Measurements from ENCODE around the gene ALKBH4.

Gene ALKBH4

GRCh38 chr7:102472126-102473041, 7.7 kb upstream of the ALKBH4 start:
- H3K4me1 Mint-ChIP-seq: no peaks in the 10 kb centered on the region
- H3K4me3 Mint-ChIP-seq: no peak overlapping the region
- no peaks in the 10 kb centered on the region for H3K9me3 Mint-ChIP-seq
- H3K27ac Mint-ChIP-seq (ENCODE audit: low read depth): peak overlapping the region; percentile 83
- no peak for ATAC-seq (replicated peaks; ENCODE audit: extremely low read depth, poor library complexity, severe bottlenecking)
- no peaks in the 10 kb centered on the region for H3K27me3 Mint-ChIP-seq
- H3K36me3 Mint-ChIP-seq (ENCODE audit: insufficient read depth): peaks cover 19% of the 10 kb centered on the region
- no peak for DNase-seq (ENCODE audit: low spot score in 2 of 2)

- no peaks in the 10 kb centered on the region for H3K9me3 Mint-ChIP-seq
- DNase-seq (ENCODE audit: low spot score in 2 of 2): no peak
- H3K27ac Mint-ChIP-seq (ENCODE audit: low read depth): peak overlapping the region; percentile 83
- no peak for ATAC-seq (replicated peaks; ENCODE audit: extremely low read depth, poor library complexity, severe bottlenecking)
- no peak overlapping the region for H3K4me3 Mint-ChIP-seq
- H3K4me1 Mint-ChIP-seq: peaks cover 3% of the 10 kb centered on the region
- H3K36me3 Mint-ChIP-seq (ENCODE audit: insufficient read depth): peaks cover 25% of the 10 kb centered on the region
- no peaks in the 10 kb centered on the region for H3K27me3 Mint-ChIP-seq
Measured at GRCh38 chr7:102471791-102472125, 7.1 kb upstream of the ALKBH4 start.

- DNase-seq (ENCODE audit: low spot score in 2 of 2) (no peak), ATAC-seq (replicated peaks; ENCODE audit: extremely low read depth, poor library complexity, severe bottlenecking) (no peak)
- peaks cover 29% of the 10 kb centered on the region for H3K36me3 Mint-ChIP-seq (ENCODE audit: insufficient read depth)
- H3K27ac Mint-ChIP-seq (ENCODE audit: low read depth): no peak overlapping the region
- no peaks in the 10 kb centered on the region for H3K27me3 Mint-ChIP-seq
- no peaks in the 10 kb centered on the region for H3K9me3 Mint-ChIP-seq
- H3K4me1 Mint-ChIP-seq: peaks cover 10% of the 10 kb centered on the region
- H3K4me3 Mint-ChIP-seq: no peak overlapping the region
Measured at GRCh38 chr7:102469972-102470825, 5.5 kb upstream of the ALKBH4 start.

- Mint-ChIP-seq H3K27me3 (no peaks in the 10 kb centered on the region), H3K4me3 (no peak overlapping the region), H3K9me3 (no peaks in the 10 kb centered on the region), H3K4me1 (peaks cover 12% of the 10 kb centered on the region), H3K36me3 (ENCODE audit: insufficient read depth) (peaks cover 31% of the 10 kb centered on the region), H3K27ac (ENCODE audit: low read depth) (peak overlapping the region; percentile 55)
- no peak for DNase-seq (ENCODE audit: low spot score in 2 of 2)
- no peak for ATAC-seq (replicated peaks; ENCODE audit: extremely low read depth, poor library complexity, severe bottlenecking)
Measured at GRCh38 chr7:102469351-102469971, 4.8 kb upstream of the ALKBH4 start.

GRCh38 chr7:102468478-102469350, 4.1 kb upstream of the ALKBH4 start:
- DNase-seq (ENCODE audit: low spot score in 2 of 2): no peak
- Mint-ChIP-seq H3K27ac (ENCODE audit: low read depth) (peak overlapping the region; percentile 55), H3K27me3 (no peaks in the 10 kb centered on the region), H3K4me1 (peaks cover 17% of the 10 kb centered on the region), H3K9me3 (no peaks in the 10 kb centered on the region), H3K4me3 (no peak overlapping the region), H3K36me3 (ENCODE audit: insufficient read depth) (peaks cover 35% of the 10 kb centered on the region)
- no peak for ATAC-seq (replicated peaks; ENCODE audit: extremely low read depth, poor library complexity, severe bottlenecking)

- Mint-ChIP-seq H3K36me3 (ENCODE audit: insufficient read depth) (peaks cover 31% of the 10 kb centered on the region), H3K4me3 (no peak overlapping the region), H3K27me3 (no peaks in the 10 kb centered on the region), H3K4me1 (peaks cover 19% of the 10 kb centered on the region), H3K9me3 (no peaks in the 10 kb centered on the region), H3K27ac (ENCODE audit: low read depth) (no peak overlapping the region)
- ATAC-seq (replicated peaks; ENCODE audit: extremely low read depth, poor library complexity, severe bottlenecking) (no peak), DNase-seq (ENCODE audit: low spot score in 2 of 2) (no peak)
Measured at GRCh38 chr7:102467581-102468477, 3.2 kb upstream of the ALKBH4 start.

GRCh38 chr7:102466097-102466496, 1.4 kb upstream of the ALKBH4 start:
- Mint-ChIP-seq H3K27me3 (no peaks in the 10 kb centered on the region), H3K4me1 (peaks cover 31% of the 10 kb centered on the region)
- ATAC-seq (replicated peaks; ENCODE audit: extremely low read depth, poor library complexity, severe bottlenecking): no peak

GRCh38 chr7:102463841-102464576, 654 bp downstream of the ALKBH4 start:
- H3K4me3 Mint-ChIP-seq: peak overlapping the region; percentile 85
- no peaks in the 10 kb centered on the region for H3K9me3 Mint-ChIP-seq
- ATAC-seq (replicated peaks; ENCODE audit: extremely low read depth, poor library complexity, severe bottlenecking) (no peak), DNase-seq (ENCODE audit: low spot score in 2 of 2) (no peak)
- no peaks in the 10 kb centered on the region for H3K27me3 Mint-ChIP-seq
- peak overlapping the region; percentile 85 for H3K27ac Mint-ChIP-seq (ENCODE audit: low read depth)
- peaks cover 30% of the 10 kb centered on the region for H3K36me3 Mint-ChIP-seq (ENCODE audit: insufficient read depth)
- H3K4me1 Mint-ChIP-seq: peaks cover 37% of the 10 kb centered on the region

More at GRCh38 chr7:102466097-102466496, 1.4 kb upstream of the ALKBH4 start:
- Mint-ChIP-seq H3K4me3 (peak overlapping the region; percentile 85), H3K36me3 (ENCODE audit: insufficient read depth) (peaks cover 26% of the 10 kb centered on the region), H3K27ac (ENCODE audit: low read depth) (peak overlapping the region; percentile 38), H3K9me3 (no peaks in the 10 kb centered on the region)
- DNase-seq (ENCODE audit: low spot score in 2 of 2): no peak

- H3K27ac Mint-ChIP-seq (ENCODE audit: low read depth): no peak overlapping the region
- no peak overlapping the region for H3K4me3 Mint-ChIP-seq
- H3K4me1 Mint-ChIP-seq: peaks cover 30% of the 10 kb centered on the region
- ATAC-seq (replicated peaks; ENCODE audit: extremely low read depth, poor library complexity, severe bottlenecking) (no peak), DNase-seq (ENCODE audit: low spot score in 2 of 2) (no peak)
- H3K36me3 Mint-ChIP-seq (ENCODE audit: insufficient read depth): peaks cover 27% of the 10 kb centered on the region
- no peaks in the 10 kb centered on the region for H3K9me3 Mint-ChIP-seq
- H3K27me3 Mint-ChIP-seq: no peaks in the 10 kb centered on the region
Measured at GRCh38 chr7:102460467-102460866, 4.2 kb downstream of the ALKBH4 start.

- Mint-ChIP-seq H3K27me3 (no peaks in the 10 kb centered on the region), H3K36me3 (ENCODE audit: insufficient read depth) (peaks cover 23% of the 10 kb centered on the region), H3K4me3 (no peak overlapping the region), H3K9me3 (no peaks in the 10 kb centered on the region), H3K4me1 (peaks cover 25% of the 10 kb centered on the region), H3K27ac (ENCODE audit: low read depth) (no peak overlapping the region)
- ATAC-seq (replicated peaks; ENCODE audit: extremely low read depth, poor library complexity, severe bottlenecking) (no peak), DNase-seq (ENCODE audit: low spot score in 2 of 2) (no peak)
Measured at GRCh38 chr7:102459221-102459844, 5.3 kb downstream of the ALKBH4 start.

All from central memory CD8-positive, alpha-beta T cell (primary cell).